Stimulated activated CD4-positive, alpha-beta T cell treated with anti-CD3 and anti-CD28 coated beads, Interleukin-1b, Interleukin-23, amount 100 ng/mL, for 24 hours (primary cell): ENCODE data around the gene GJA8.
"Not testable (repeated sequence)": the region's sequence is repeated elsewhere in the genome, so short reads cannot be mapped to it uniquely, and the experiment has no call there.

Experiments used
- DNase-seq, 4 experiments: peaks; one replicate each; pipeline ENCODE4 v3.0.0-alpha.2; 2020; ENCODE audit warnings: low read depth in 4 of 4, low spot score in 1 of 4

The GJA8 gene

DNA sequence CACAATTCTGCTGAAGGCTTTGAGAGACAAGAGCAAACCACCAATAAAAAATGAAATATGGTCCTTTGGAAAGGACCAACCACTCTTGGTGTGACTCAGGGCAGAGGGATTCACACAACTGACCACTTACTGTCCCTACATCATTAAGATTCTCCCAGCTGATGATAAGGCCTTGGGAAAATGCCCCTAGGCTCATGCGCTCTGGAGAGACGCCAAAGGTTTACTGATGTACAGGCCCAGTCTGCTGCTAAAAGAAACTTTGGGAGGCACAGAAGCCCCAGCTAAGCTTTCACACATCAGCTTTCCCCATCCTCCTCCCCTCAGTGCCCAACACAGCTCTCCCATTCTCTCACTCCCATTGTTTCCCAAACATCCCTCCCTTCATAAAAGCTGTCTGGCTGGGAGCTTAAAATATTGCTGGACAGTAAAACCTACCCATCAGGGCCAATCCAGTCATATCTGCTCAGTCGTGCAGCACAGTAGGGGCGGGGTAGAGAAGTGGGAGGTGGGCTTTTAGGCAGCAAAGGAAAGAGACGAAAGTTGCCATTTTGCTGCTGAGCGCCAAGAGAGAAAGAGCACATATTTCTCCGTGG lies at the start of gene GJA8:
TSS of gene GJA8 (plus strand) at position 543 of the 593 bp plus-strand sequence. CDS start 5,161 bp downstream, outside the sequence.
- no peak for DNase-seq

GRCh38 chr1:147853391-147853790 lies 49.2 kb upstream of the GJA8 start:
- DNase-seq, result no peak

DNA sequence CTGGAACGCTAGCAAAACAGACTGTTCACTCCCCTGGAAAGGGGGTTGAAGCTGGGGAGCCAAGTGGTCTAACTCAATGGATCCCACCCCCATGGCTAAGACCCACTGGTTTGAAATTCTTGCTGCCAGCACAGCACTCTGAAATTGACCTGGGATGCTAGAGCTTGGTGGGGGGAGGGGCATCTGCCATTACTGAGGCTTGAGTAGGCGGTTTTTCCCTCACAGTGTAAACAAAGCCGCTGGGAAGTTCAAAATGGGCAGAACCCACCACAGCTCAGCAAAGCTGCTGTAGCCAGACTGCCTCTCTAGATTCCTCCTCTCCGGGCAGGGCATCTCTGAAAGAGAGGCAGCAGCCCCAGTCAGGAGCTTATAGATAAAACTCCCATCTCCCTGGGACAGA lies 47.6 kb upstream of the GJA8 start:
- DNase-seq, result not testable (repeated sequence)

DNA sequence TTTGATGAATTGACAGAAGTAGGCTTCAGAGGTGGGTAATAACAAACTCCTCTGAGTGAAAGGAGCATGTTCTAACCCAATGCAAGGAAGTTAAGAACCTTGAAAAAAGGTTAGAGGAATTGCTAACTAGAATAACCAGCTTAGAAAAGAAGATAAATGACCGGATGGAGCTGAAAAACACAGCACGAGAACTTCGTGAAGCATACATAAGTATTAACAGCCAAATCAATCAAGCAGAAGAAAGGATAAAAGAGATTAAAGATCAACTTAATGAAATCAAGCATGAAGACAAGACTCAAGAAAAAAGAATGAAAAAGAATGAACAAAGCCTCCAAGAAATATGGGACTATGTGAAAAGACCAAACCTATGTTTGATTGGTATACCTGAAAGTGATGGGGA lies 46.6 kb upstream of the GJA8 start:
- DNase-seq, result not testable (repeated sequence)

DNA sequence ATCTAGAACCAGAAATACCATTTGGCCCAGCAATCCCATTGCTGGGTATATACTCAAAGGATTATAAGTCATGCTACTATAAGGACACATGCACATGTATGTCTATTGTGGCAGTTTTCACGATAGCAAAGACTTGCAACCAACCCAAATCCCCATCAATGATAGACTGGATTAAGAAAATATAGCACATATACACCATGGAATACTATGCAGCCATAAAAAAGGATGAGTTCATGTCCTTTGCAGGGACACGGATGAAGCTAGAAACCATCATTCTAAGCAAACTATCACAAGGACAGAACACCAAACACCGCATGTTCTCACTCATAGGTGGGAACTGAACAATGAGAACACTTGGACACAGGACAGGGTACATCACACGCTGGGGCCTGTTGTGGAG lies 35.4 kb upstream of the GJA8 start:
- DNase-seq, result not testable (repeated sequence)

- no peak for DNase-seq
Measured at GRCh38 chr1:147878022-147878421, 24.6 kb upstream of the GJA8 start.

- no peak for DNase-seq
Measured at GRCh38 chr1:147879911-147880310, 22.7 kb upstream of the GJA8 start.

- DNase-seq, result no peak
Measured at GRCh38 chr1:147882535-147882934, 20.1 kb upstream of the GJA8 start.

DNA sequence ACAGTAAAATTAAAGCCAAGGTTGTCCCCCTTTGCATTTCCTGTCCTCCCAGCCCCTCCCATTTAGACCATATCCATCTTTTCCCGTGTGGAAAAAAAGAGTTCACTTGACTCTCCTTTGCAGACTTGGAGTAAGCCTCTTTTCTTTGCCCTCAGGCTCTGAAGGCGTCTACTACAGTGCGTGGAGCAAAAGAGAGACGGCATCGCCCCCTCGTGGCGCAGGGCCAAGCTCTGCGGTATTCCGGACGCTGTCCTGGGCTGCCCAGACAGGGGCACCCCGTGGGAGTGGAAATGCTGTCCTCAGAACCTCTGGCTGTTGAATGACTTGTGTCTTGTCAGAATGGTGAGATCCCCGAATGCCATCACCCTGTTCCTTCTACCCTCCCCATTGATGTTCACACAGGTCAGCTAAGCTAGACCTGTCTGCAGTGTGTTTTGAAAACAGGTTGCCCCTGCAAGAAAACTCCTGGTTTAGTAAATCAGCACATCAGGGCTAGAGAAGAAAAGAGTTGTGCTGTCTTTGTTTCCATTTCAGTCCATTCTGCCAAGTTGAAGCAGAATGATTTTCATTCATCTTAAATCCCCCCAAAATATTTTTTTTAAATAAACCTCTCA lies 12.3 kb upstream of the GJA8 start:
- peak; percentile 9 to 46 (median 34) for DNase-seq

GRCh38 chr1:147891088-147891487 lies 11.5 kb upstream of the GJA8 start:
- DNase-seq, result no peak

DNA sequence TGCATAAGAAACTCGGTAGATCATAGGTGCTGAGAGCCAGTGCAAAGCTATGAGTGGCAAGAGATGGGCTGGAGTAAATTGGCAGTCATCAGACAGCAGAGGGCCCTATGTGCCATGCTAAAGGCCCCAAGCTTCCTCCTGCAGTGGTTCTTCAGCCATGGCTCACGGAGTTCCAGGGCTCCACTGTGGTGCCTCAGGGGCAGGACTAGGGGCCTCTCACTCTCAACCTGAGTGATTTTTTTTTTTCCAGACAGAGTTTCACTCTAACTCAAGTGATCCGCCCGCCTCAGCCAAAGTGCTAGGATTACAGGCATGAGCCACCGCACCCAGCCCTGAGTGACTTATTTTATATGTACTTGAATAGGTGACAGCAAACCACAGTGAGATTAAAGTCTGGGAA lies 10.4 kb upstream of the GJA8 start:
- no peak for DNase-seq

DNA sequence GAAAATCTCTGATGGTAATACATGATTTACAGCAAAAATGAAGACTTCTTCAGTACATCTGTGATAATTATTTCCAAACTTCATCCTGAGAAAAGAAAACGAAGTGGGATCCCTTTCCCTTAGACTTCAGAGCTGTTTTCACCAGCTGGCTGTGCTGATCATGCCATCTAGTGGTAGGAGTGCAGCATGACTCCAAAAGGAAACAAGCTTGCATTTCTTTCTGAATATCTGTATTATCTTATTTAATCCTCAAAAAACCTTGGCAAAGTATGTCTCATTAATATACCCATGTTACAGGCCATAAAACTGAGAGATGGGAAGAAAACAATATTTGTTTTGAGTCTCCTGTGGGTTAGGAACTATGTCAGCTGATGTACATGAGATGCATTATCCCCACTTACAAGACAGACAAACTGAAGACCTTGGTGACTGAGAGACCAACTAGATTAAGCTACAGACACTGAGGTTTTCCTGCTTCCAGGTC lies 9.8 kb upstream of the GJA8 start:
- DNase-seq, result no peak

DNA sequence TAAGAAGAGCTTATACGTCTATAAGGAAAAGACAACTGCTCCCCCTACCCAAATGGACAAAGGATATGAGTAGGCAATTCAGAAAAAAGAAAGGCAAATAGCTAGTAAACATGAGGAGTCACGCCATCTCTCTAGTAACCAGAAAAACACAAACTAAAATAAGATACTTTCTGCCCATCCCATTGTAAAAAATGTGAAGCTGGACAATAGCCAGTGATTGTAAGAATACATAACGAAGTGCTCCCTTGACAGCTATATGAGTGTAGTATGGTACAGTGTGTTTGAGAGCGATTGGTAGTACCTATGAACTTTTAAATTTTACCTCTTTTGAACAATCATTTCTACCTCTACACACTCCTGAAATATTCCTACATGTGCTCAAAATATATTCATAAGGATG lies 7.5 kb upstream of the GJA8 start:
- DNase-seq, result no peak

DNA sequence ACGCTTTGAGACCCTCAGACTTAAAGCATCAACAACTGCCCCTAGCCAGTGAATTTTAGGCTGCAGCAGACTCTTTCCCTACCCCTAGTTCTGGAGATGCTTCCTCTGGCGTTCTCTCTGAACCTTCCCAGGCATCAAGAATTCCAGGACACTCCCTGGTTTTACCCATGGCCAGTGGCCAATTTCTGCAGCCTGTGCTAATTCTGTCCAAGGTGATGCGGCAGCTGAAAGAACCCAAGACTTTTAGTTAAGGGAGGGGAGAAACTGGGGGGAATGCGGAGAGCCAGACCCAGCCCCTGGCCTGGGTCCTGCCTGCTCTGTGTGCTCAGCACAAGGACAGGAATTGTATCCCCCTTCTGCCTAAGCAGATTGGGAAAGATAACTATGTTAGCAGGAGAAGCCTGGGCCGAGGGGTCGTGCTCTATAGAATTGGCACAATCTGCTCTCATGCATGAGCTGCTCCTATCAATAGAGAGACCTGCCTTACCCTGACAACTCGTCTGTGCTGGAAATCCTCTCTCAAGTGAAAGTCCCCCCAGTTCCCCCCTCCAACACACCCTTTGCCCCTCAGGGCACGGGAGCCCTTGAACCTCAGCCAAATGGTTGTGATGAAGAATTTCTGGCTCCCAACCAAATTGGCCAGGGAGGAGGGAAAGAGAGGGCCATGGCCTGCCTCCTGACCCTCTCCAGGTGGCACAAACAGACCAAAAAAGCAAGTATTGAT lies 5.4 kb upstream of the GJA8 start:
- DNase-seq, result no peak

- DNase-seq, result no peak
Measured at GRCh38 chr1:147897789-147898188, 4.8 kb upstream of the GJA8 start.

DNA sequence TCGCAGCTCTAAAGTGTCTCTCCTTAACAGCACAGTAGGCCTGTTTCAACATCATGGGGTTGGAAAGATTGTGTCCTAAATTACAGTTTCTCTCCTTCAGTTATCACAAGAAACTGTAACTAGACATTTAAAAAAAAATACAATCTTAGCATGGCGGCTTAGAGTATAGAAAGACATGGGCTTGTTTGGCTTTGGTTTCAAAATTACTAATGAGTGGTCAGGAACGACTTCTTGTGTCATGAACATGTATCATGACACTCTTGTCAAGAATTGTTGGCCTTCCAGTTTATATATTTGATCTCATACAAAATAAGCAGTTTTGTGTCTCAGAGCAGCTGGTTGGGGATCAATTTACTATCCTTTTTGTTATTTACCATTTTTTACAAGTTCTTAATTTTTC lies 2.1 kb downstream of the GJA8 start:
- no peak for DNase-seq

DNA sequence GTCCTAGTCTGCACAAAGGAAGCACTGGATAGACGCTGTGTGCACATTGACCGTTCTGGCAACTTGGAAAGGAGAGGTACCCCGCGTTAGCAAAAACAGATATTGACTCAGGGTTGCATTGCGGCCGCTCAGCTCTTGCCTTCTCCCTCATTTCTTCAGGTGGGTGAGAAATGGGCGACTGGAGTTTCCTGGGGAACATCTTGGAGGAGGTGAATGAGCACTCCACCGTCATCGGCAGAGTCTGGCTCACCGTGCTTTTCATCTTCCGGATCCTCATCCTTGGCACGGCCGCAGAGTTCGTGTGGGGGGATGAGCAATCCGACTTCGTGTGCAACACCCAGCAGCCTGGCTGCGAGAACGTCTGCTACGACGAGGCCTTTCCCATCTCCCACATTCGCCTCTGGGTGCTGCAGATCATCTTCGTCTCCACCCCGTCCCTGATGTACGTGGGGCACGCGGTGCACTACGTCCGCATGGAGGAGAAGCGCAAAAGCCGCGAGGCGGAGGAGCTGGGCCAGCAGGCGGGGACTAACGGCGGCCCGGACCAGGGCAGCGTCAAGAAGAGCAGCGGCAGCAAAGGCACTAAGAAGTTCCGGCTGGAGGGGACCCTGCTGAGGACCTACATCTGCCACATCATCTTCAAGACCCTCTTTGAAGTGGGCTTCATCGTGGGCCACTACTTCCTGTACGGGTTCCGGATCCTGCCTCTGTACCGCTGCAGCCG lies 5.4 kb downstream of the GJA8 start:
- DNase-seq, result no peak

DNA sequence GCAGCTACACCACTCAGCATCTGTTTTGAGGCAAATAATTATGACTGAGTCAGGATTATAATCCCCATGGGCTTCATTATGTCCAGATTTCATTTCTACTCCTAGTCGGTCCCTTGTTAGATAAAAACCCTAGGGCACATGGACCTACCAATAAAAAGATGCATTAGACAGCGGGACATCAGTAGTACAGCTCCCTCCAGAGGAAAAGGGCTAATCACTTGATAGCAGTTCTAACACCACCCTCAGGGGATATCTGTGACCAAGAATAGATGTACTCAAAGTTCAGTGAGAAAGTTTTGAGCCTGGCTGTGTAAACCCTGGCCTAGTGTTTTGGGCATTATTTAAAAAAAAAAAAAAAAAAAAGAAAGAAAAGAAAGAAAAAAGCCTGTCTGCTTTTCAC lies 10.0 kb downstream of the GJA8 start:
- DNase-seq, result no peak

- no peak for DNase-seq
Measured at GRCh38 chr1:147913362-147913942, 10.9 kb downstream of the GJA8 start.

DNA sequence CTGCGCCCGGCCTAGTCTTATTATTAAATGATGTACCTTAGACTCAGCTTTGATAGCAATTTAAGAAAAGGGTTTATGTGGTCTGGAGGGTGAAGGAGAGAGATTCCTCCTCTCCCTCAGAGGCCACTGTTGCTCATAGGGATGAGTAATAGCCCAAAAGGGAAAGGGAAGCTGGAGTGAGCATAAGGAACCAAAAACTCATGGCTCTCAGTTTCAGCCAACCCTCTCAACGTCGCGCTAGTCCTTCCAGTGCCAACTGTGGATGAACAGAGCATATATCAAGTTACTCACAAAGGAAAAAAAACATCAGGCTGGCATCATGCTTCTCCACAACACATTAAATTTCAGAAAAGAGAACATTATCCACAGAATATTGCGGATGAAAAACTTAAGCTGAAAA lies 17.3 kb downstream of the GJA8 start:
- DNase-seq, result no peak

GRCh38 chr1:147924813-147925212 lies 22.2 kb downstream of the GJA8 start:
- no peak for DNase-seq
